ENCODE measurements around the gene ZNF827. TPM values are rescaled to one million over a fixed set of nuclear protein-coding genes. Genes with fewer than 3 reads are reported as not detected.

The ZNF827 gene
- total and polyA plus RNA-seq, 2 experiments from 2014 or later, result 20.3 to 33.1 TPM

DNA sequence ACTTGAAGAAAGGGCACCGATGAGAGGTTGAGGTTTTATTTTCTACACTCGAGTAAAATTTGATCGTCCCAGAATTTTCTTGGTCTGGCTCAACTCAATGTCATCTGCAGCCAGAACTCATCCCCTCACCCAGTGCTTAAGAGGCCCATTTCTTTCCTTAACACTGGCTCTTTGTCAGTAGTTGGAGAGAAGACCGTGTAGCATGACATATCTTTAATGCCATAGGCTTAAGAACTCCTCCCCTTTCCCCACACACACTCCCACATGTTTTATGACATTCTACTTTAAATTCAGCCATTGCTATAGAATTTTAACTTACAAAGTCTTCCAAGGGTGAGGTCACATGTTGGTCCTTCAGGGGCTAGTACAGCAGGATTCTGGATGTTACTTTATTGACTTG is 44.2 kb upstream of the ZNF827 start (continued):
- TF ChIP-seq, protein P1, sequence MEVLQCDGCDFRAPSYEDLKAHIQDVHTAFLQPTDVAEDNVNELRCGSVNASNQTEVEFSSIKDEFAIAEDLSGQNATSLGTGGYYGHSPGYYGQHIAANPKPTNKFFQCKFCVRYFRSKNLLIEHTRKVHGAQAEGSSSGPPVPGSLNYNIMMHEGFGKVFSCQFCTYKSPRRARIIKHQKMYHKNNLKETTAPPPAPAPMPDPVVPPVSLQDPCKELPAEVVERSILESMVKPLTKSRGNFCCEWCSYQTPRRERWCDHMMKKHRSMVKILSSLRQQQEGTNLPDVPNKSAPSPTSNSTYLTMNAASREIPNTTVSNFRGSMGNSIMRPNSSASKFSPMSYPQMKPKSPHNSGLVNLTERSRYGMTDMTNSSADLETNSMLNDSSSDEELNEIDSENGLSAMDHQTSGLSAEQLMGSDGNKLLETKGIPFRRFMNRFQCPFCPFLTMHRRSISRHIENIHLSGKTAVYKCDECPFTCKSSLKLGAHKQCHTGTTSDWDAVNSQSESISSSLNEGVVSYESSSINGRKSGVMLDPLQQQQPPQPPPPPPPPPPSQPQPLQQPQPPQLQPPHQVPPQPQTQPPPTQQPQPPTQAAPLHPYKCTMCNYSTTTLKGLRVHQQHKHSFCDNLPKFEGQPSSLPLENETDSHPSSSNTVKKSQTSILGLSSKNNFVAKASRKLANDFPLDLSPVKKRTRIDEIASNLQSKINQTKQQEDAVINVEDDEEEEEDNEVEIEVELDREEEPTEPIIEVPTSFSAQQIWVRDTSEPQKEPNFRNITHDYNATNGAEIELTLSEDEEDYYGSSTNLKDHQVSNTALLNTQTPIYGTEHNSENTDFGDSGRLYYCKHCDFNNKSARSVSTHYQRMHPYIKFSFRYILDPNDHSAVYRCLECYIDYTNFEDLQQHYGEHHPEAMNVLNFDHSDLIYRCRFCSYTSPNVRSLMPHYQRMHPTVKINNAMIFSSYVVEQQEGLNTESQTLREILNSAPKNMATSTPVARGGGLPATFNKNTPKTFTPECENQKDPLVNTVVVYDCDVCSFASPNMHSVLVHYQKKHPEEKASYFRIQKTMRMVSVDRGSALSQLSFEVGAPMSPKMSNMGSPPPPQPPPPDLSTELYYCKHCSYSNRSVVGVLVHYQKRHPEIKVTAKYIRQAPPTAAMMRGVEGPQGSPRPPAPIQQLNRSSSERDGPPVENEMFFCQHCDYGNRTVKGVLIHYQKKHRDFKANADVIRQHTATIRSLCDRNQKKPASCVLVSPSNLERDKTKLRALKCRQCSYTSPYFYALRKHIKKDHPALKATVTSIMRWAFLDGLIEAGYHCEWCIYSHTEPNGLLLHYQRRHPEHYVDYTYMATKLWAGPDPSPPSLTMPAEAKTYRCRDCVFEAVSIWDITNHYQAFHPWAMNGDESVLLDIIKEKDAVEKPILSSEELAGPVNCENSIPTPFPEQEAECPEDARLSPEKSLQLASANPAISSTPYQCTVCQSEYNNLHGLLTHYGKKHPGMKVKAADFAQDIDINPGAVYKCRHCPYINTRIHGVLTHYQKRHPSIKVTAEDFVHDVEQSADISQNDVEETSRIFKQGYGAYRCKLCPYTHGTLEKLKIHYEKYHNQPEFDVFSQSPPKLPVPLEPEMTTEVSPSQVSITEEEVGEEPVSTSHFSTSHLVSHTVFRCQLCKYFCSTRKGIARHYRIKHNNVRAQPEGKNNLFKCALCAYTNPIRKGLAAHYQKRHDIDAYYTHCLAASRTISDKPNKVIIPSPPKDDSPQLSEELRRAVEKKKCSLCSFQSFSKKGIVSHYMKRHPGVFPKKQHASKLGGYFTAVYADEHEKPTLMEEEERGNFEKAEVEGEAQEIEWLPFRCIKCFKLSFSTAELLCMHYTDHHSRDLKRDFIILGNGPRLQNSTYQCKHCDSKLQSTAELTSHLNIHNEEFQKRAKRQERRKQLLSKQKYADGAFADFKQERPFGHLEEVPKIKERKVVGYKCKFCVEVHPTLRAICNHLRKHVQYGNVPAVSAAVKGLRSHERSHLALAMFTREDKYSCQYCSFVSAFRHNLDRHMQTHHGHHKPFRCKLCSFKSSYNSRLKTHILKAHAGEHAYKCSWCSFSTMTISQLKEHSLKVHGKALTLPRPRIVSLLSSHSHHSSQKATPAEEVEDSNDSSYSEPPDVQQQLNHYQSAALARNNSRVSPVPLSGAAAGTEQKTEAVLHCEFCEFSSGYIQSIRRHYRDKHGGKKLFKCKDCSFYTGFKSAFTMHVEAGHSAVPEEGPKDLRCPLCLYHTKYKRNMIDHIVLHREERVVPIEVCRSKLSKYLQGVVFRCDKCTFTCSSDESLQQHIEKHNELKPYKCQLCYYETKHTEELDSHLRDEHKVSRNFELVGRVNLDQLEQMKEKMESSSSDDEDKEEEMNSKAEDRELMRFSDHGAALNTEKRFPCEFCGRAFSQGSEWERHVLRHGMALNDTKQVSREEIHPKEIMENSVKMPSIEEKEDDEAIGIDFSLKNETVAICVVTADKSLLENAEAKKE (CRISPR knock-in tag; IDR thresholded peaks at IDR 0.05), result no peak
- TF ChIP-seq STAT1 (IDR thresholded peaks at IDR 0.05; ENCODE audit: unreplicated experiment), result no peak
- no peak for TF ChIP-seq CREB1 (CRISPR knock-in tag; IDR thresholded peaks at IDR 0.05; ENCODE audit: low read depth)
- TF ChIP-seq JUNB (IDR thresholded peaks at IDR 0.05; ENCODE audit: unreplicated experiment), result no peak
- TF ChIP-seq, protein P2, sequence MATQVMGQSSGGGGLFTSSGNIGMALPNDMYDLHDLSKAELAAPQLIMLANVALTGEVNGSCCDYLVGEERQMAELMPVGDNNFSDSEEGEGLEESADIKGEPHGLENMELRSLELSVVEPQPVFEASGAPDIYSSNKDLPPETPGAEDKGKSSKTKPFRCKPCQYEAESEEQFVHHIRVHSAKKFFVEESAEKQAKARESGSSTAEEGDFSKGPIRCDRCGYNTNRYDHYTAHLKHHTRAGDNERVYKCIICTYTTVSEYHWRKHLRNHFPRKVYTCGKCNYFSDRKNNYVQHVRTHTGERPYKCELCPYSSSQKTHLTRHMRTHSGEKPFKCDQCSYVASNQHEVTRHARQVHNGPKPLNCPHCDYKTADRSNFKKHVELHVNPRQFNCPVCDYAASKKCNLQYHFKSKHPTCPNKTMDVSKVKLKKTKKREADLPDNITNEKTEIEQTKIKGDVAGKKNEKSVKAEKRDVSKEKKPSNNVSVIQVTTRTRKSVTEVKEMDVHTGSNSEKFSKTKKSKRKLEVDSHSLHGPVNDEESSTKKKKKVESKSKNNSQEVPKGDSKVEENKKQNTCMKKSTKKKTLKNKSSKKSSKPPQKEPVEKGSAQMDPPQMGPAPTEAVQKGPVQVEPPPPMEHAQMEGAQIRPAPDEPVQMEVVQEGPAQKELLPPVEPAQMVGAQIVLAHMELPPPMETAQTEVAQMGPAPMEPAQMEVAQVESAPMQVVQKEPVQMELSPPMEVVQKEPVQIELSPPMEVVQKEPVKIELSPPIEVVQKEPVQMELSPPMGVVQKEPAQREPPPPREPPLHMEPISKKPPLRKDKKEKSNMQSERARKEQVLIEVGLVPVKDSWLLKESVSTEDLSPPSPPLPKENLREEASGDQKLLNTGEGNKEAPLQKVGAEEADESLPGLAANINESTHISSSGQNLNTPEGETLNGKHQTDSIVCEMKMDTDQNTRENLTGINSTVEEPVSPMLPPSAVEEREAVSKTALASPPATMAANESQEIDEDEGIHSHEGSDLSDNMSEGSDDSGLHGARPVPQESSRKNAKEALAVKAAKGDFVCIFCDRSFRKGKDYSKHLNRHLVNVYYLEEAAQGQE (IDR thresholded peaks at IDR 0.05; ENCODE audit: unreplicated experiment), result no peak

DNA sequence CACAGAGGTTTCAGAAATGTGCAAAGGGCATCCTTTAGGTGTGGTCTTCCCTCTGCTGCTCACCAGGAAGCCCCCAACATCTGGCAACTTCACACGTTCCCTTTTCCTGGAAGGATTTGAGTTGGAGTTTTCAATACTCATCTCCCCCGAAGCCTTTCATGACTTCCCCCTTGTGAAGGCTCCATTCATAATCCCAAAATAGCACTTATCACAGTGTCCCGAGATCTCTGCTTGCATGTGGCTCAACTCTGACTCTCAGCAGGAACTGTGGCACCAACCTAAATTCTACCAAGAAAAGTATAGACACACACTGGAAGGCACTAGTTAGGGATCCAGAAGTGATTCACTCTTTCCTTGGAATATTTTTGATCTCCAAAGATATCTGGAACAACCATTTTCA is 40.5 kb upstream of the ZNF827 start:
- Mint-ChIP-seq H3K9me3 (no peaks in the 10 kb centered on the region), H3K4me3 (no peak overlapping the region), H3K27ac (no peak overlapping the region), H3K4me1 (no peaks in the 10 kb centered on the region), H3K36me3 (ENCODE audit: low read depth) (no peaks in the 10 kb centered on the region), H3K27me3 (ENCODE audit: insufficient read depth, low read depth, poor library complexity) (no peaks in the 10 kb centered on the region)
- Histone ChIP-seq H3K4me1 (ENCODE audit: insufficient read depth) (no peaks in the 10 kb centered on the region), H3K79me2 (replicated peaks; ENCODE audit: insufficient read depth) (no peaks in the 10 kb centered on the region), H3F3A (replicated peaks; ENCODE audit: low read depth) (no peaks in the 10 kb centered on the region), H3K9me2 (ENCODE audit: insufficient read depth) (no peaks in the 10 kb centered on the region), H3K4me2 (no peak overlapping the region), H3K27ac (ENCODE audit: low read depth) (no peak overlapping the region), H3K27me3 (ENCODE audit: insufficient read depth) (no peaks in the 10 kb centered on the region), H2AFZ (peak overlapping the region; percentile 72), H3K36me3 (ENCODE audit: insufficient read depth) (no peaks in the 10 kb centered on the region), H3K4me3 (no peak overlapping the region), H4K20me1 (replicated peaks; ENCODE audit: insufficient read depth) (no peaks in the 10 kb centered on the region)
- ATAC-seq (no peak), DNase-seq (ENCODE audit: low spot score) (no peak)
- TF ChIP-seq ZNF114 (CRISPR knock-in tag; IDR thresholded peaks at IDR 0.05) (no peak), EZH2phosphoT487 (IDR thresholded peaks at IDR 0.05; ENCODE audit: unreplicated experiment) (no peak), CREB1 (CRISPR knock-in tag; IDR thresholded peaks at IDR 0.05; ENCODE audit: low read depth) (no peak), POLR2AphosphoS5 (IDR thresholded peaks at IDR 0.05; ENCODE audit: low read depth) (no peak), EZH2 (IDR thresholded peaks at IDR 0.05; ENCODE audit: low read depth, unreplicated experiment) (no peak), STAT1 (IDR thresholded peaks at IDR 0.05; ENCODE audit: unreplicated experiment) (no peak)
- TF ChIP-seq, protein P2 (IDR thresholded peaks at IDR 0.05; ENCODE audit: unreplicated experiment), result no peak
- TF ChIP-seq, protein P3, sequence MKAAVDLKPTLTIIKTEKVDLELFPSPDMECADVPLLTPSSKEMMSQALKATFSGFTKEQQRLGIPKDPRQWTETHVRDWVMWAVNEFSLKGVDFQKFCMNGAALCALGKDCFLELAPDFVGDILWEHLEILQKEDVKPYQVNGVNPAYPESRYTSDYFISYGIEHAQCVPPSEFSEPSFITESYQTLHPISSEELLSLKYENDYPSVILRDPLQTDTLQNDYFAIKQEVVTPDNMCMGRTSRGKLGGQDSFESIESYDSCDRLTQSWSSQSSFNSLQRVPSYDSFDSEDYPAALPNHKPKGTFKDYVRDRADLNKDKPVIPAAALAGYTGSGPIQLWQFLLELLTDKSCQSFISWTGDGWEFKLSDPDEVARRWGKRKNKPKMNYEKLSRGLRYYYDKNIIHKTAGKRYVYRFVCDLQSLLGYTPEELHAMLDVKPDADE (IDR thresholded peaks at IDR 0.05), result no peak

Measured in GM23338 (cell line).